ENCODE measurements around the gene RTRAF.

RTRAF gene

DNA sequence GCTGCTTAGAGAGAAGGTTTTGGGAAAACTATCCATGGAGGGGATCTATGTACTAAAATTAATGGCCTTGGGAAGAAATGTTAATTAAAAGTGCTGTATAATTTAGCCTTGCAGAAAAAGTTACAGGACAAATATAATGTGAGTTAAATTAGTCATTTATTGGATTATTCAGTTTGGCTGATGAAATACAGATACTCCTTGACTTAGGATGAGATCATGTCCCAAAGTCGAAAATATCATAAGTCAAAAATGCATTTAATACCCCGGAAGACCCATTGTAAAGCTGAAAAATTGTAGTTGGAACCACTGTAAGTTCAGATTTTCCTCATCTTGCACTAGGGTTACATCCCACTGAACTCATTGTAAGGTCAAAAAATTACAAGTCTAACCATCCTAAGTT lies 9.7 kb downstream of the RTRAF start:
- Histone ChIP-seq H3K27me3 (ENCODE audit: insufficient read depth, poor library complexity, severe bottlenecking) (no peaks in the 10 kb centered on the region), H3K27ac (replicated peaks) (no peak overlapping the region), H3K4me3 (replicated peaks; ENCODE audit: insufficient read depth, low read length) (no peak overlapping the region)
- no peak for DNase-seq (ENCODE audit: low read depth in 1 of 2, low spot score in 1 of 2)
- TF ChIP-seq, protein P1, sequence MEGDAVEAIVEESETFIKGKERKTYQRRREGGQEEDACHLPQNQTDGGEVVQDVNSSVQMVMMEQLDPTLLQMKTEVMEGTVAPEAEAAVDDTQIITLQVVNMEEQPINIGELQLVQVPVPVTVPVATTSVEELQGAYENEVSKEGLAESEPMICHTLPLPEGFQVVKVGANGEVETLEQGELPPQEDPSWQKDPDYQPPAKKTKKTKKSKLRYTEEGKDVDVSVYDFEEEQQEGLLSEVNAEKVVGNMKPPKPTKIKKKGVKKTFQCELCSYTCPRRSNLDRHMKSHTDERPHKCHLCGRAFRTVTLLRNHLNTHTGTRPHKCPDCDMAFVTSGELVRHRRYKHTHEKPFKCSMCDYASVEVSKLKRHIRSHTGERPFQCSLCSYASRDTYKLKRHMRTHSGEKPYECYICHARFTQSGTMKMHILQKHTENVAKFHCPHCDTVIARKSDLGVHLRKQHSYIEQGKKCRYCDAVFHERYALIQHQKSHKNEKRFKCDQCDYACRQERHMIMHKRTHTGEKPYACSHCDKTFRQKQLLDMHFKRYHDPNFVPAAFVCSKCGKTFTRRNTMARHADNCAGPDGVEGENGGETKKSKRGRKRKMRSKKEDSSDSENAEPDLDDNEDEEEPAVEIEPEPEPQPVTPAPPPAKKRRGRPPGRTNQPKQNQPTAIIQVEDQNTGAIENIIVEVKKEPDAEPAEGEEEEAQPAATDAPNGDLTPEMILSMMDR (IDR thresholded peaks at IDR 0.05; ENCODE audit: insufficient read depth, low read length): no peak
- TF ChIP-seq GABPA (IDR thresholded peaks at IDR 0.05; ENCODE audit: low read depth) (no peak), SPI1 (IDR thresholded peaks at IDR 0.05; ENCODE audit: borderline replicate concordance, low read depth) (no peak), POLR2AphosphoS5 (IDR thresholded peaks at IDR 0.05; ENCODE audit: low read depth) (no peak)
- TF ChIP-seq, protein P2, sequence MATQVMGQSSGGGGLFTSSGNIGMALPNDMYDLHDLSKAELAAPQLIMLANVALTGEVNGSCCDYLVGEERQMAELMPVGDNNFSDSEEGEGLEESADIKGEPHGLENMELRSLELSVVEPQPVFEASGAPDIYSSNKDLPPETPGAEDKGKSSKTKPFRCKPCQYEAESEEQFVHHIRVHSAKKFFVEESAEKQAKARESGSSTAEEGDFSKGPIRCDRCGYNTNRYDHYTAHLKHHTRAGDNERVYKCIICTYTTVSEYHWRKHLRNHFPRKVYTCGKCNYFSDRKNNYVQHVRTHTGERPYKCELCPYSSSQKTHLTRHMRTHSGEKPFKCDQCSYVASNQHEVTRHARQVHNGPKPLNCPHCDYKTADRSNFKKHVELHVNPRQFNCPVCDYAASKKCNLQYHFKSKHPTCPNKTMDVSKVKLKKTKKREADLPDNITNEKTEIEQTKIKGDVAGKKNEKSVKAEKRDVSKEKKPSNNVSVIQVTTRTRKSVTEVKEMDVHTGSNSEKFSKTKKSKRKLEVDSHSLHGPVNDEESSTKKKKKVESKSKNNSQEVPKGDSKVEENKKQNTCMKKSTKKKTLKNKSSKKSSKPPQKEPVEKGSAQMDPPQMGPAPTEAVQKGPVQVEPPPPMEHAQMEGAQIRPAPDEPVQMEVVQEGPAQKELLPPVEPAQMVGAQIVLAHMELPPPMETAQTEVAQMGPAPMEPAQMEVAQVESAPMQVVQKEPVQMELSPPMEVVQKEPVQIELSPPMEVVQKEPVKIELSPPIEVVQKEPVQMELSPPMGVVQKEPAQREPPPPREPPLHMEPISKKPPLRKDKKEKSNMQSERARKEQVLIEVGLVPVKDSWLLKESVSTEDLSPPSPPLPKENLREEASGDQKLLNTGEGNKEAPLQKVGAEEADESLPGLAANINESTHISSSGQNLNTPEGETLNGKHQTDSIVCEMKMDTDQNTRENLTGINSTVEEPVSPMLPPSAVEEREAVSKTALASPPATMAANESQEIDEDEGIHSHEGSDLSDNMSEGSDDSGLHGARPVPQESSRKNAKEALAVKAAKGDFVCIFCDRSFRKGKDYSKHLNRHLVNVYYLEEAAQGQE (IDR thresholded peaks at IDR 0.05; ENCODE audit: insufficient replicate concordance, low read depth): no peak

DNA sequence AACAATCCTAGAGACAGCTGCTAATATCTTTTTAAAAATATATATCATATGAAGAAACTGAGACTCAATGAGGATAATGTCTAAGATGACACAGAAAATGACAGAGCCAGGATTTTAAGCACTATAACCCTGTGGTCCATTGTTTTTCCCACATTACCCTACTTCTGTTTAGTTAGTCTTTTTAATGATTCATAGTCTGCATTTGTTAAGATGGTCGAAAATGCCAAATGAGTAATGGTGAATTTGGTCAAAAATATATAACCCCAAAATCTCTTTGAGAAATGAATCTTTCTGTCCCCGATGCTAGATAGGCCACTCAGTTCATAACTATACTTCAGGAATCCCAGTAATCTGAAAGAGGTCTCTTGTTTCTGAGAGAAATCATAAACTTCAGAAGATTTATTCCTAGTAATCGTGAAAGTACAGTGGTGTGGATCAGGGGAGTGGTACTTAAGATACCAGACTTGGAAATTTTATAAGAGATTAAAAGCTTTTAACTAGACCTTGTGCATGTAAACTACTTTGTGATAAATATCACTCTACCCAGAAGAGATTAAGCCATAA lies 10.8 kb downstream of the RTRAF start:
- TF ChIP-seq, protein P1 (IDR thresholded peaks at IDR 0.05; ENCODE audit: insufficient read depth, low read length): no peak
- no peak for TF ChIP-seq SPI1 (IDR thresholded peaks at IDR 0.05; ENCODE audit: borderline replicate concordance, low read depth)
- no peak for TF ChIP-seq GABPA (IDR thresholded peaks at IDR 0.05; ENCODE audit: low read depth)
- no peak overlapping the region for H3K27ac ChIP-seq (replicated peaks)
- no peak overlapping the region for H3K4me3 ChIP-seq (replicated peaks; ENCODE audit: insufficient read depth, low read length)
- DNase-seq (ENCODE audit: low read depth in 1 of 2, low spot score in 1 of 2): no peak
- H3K27me3 ChIP-seq (ENCODE audit: insufficient read depth, poor library complexity, severe bottlenecking): no peaks in the 10 kb centered on the region

DNA sequence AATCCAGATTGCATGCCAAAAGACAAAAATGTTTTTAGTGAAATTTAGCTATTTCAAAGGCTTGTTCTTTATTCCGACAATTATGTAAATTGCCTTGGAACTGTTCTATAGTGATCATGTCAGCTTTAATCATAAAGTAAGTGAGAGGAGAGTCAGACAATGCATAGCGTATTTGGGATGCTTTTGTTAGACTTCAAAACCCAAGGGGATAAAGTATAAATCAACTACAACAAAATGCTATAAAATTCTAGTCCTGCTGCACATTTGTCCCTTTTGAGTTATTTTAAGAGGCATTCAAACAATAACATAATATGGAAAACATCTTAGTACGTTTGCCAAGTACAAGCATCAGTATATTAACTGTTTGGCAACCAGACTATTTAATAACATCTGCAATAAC lies 11.3 kb downstream of the RTRAF start:
- no peak overlapping the region for H3K4me3 ChIP-seq (replicated peaks; ENCODE audit: insufficient read depth, low read length)
- H3K27ac ChIP-seq (replicated peaks): no peak overlapping the region
- DNase-seq (ENCODE audit: low read depth in 1 of 2, low spot score in 1 of 2): no peak
- no peaks in the 10 kb centered on the region for H3K27me3 ChIP-seq (ENCODE audit: insufficient read depth, poor library complexity, severe bottlenecking)
- no peak for TF ChIP-seq SPI1 (IDR thresholded peaks at IDR 0.05; ENCODE audit: borderline replicate concordance, low read depth)
- TF ChIP-seq GABPA (IDR thresholded peaks at IDR 0.05; ENCODE audit: low read depth): no peak
- TF ChIP-seq, protein P2 (IDR thresholded peaks at IDR 0.05; ENCODE audit: insufficient replicate concordance, low read depth): no peak
- TF ChIP-seq, protein P1 (IDR thresholded peaks at IDR 0.05; ENCODE audit: insufficient read depth, low read length): no peak
- no peak for TF ChIP-seq POLR2AphosphoS5 (IDR thresholded peaks at IDR 0.05; ENCODE audit: low read depth)

DNA sequence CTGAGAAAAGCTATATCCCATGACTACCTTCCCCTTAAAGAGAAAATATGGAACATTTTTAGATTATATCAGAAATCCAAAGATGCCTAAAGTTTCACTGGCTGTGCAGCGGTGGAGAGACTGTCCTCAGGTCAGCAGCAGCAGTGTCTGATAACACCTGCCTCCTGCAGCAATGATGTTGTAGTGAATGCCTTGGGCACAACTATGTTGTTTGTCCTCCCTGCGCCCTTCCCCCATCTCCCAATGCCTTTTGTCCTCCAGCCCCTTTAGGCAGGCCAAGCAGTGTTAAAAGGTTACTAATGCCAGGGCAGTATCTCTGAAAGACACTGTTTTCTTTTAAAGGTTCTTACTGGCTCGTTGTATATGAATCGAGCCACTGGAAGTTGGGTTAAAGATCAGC lies 13.2 kb downstream of the RTRAF start:
- DNase-seq (ENCODE audit: low read depth in 1 of 2, low spot score in 1 of 2): no peak
- Histone ChIP-seq H3K27me3 (ENCODE audit: insufficient read depth, poor library complexity, severe bottlenecking) (no peaks in the 10 kb centered on the region), H3K4me3 (replicated peaks; ENCODE audit: insufficient read depth, low read length) (no peak overlapping the region), H3K27ac (replicated peaks) (no peak overlapping the region)
- TF ChIP-seq POLR2AphosphoS5 (IDR thresholded peaks at IDR 0.05; ENCODE audit: low read depth) (no peak), SPI1 (IDR thresholded peaks at IDR 0.05; ENCODE audit: borderline replicate concordance, low read depth) (no peak), GABPA (IDR thresholded peaks at IDR 0.05; ENCODE audit: low read depth) (no peak)
- TF ChIP-seq, protein P1 (IDR thresholded peaks at IDR 0.05; ENCODE audit: insufficient read depth, low read length): no peak
- TF ChIP-seq, protein P2 (IDR thresholded peaks at IDR 0.05; ENCODE audit: insufficient replicate concordance, low read depth): no peak

All from HL-60 (cell line).